Thyroid gland (tissue), 4 donors: ENCODE data around the gene MEGF6. TPM values are rescaled to one million over a fixed set of nuclear protein-coding genes. Genes with fewer than 3 reads are reported as not detected.

Source experiments
- DNase-seq, 2 donors: peaks; one replicate each; pipeline ENCODE4 v3.0.0-alpha.2; 2019
- H3K27ac ChIP-seq, 3 donors: fragments of 200-600 bp; sonication (generic); 1 replicate in 2 of 3; 2 replicates in 1 of 3; pipeline ENCODE4 v1.5.1; 2016 to 2019; ENCODE audit warnings: mild to moderate bottlenecking in 1 of 3, moderate library complexity in 1 of 3
- H3K27me3 ChIP-seq: fragments of 200-600 bp; sonication (generic); one replicate; pipeline ENCODE4 v1.5.1; 2019
- H3K36me3 ChIP-seq, 2 donors: fragments of 200-600 bp; sonication (generic); one replicate each; pipeline ENCODE4 v1.5.1; 2016 to 2019
- H3K4me1 ChIP-seq, 2 donors: fragments of 200-600 bp; sonication (generic); one replicate each; pipeline ENCODE4 v1.5.1; 2017 to 2019
- H3K4me3 ChIP-seq, 3 donors: fragments of 200-600 bp; sonication (generic); replicated peaks in 1 of 3; 1 replicate in 2 of 3; 2 replicates in 1 of 3; pipeline ENCODE4 v1.5.1; 2016; ENCODE audit warnings: mild to moderate bottlenecking in 1 of 3
- H3K9me3 ChIP-seq: fragments of 200-600 bp; sonication (generic); one replicate; pipeline ENCODE4 v1.5.1; 2017
- CTCF ChIP-seq, 6 experiments: fragments of 200-600 bp in 3 of 6; fragments of 450-650 bp in 3 of 6; sonication (generic) in 3 of 6; IDR thresholded peaks; one replicate each; pipeline ENCODE4 v1.5.1; 2016 to 2019; ENCODE audit warnings: antibody characterized with exemption in 6 of 6, mild to moderate bottlenecking in 2 of 6, inconsistent platforms in 1 of 6, moderate library complexity in 1 of 6
- POLR2A ChIP-seq, 2 donors: fragments of 450-650 bp; IDR thresholded peaks; one replicate each; pipeline ENCODE4 v1.6.1; 2017; ENCODE audit warnings: antibody characterized with exemption in 2 of 2, mild to moderate bottlenecking in 2 of 2, moderate library complexity in 1 of 2
- WGBS, 2 donors: methylation state at CpG; one replicate each; pipeline ENCODE4 v1.1.5; 2017; 5-methylcytosine and 5-hydroxymethylcytosine counted together
- intact Hi-C: fragments of 100-400 bp; cut with DNase I; formaldehyde crosslinking; loops from one replicate; pipeline ENCODE4 v1.15.1; 2023
- total RNA-seq, 4 donors: library from RNA; depleted of rRNA; stranded (reverse); fragments of >200 nt; gene quantifications; one replicate each; pipeline ENCODE4 v1.2.3, GENCODE V29; 2016

Gene MEGF6
- total RNA-seq, 4 donors from 2014 or later: 9.4 to 25.8 (median 21.8) TPM

- Histone ChIP-seq H3K4me3 (no peak overlapping the region), H3K27me3 (no peaks in the 10 kb centered on the region), H3K4me1 (peaks cover 18 to 23% of the 10 kb centered on the region in 2 donors), H3K36me3 (no peaks in the 10 kb centered on the region), H3K27ac (no peak overlapping the region), H3K9me3 (no peaks in the 10 kb centered on the region)
- 86 to 92% methylated on average over 9 to 10 of the region's 10 CpGs for WGBS, 2 donors
- intact Hi-C loops: no loop called here
- DNase-seq: no peak
- TF ChIP-seq POLR2A (IDR thresholded peaks at IDR 0.05) (no peak), CTCF (IDR thresholded peaks at IDR 0.05) (no peak)
Observed at GRCh38 chr1:3600354-3600753, 11.0 kb downstream of the MEGF6 start.

- 87 to 92% methylated on average over 3 to 13 of the region's 15 CpGs for WGBS, 2 donors
- DNase-seq: no peak
- TF ChIP-seq POLR2A (IDR thresholded peaks at IDR 0.05): no peak
- no peak for TF ChIP-seq CTCF (IDR thresholded peaks at IDR 0.05)
- Histone ChIP-seq H3K9me3 (no peaks in the 10 kb centered on the region), H3K27me3 (no peaks in the 10 kb centered on the region), H3K36me3 (no peaks in the 10 kb centered on the region), H3K4me1 (peaks cover 18 to 23% of the 10 kb centered on the region in 2 donors), H3K4me3 (no peak overlapping the region), H3K27ac (no peak overlapping the region)
- intact Hi-C loops: no loop called here
Observed at GRCh38 chr1:3599816-3600215, 11.5 kb downstream of the MEGF6 start.

- H3K4me3 ChIP-seq: no peak overlapping the region
- H3K4me1 ChIP-seq: peaks cover 18 to 23% of the 10 kb centered on the region in 2 donors
- no peaks in the 10 kb centered on the region for H3K36me3 ChIP-seq
- no peak for DNase-seq
- no peak overlapping the region for H3K27ac ChIP-seq
- TF ChIP-seq POLR2A (IDR thresholded peaks at IDR 0.05) (no peak), CTCF (IDR thresholded peaks at IDR 0.05) (no peak)
- intact Hi-C loops: no loop called here
- H3K9me3 ChIP-seq: no peaks in the 10 kb centered on the region
- WGBS, 2 donors: 88% methylated on average over 13 of the region's 16 CpGs; no CpG with 5 or more reads in 1 of the 2 donors
- no peaks in the 10 kb centered on the region for H3K27me3 ChIP-seq
Observed at GRCh38 chr1:3599286-3599811, 12.0 kb downstream of the MEGF6 start.

- WGBS, 2 donors: 13 to 34% methylated on average over 6 to 9 of the region's 30 CpGs
- no peaks in the 10 kb centered on the region for H3K27me3 ChIP-seq
- peaks cover 18 to 23% of the 10 kb centered on the region in 2 donors for H3K4me1 ChIP-seq
- peak overlapping the region in 1 of 3 donors; percentile 1 for H3K4me3 ChIP-seq
- no peak for TF ChIP-seq CTCF (IDR thresholded peaks at IDR 0.05)
- TF ChIP-seq POLR2A (IDR thresholded peaks at IDR 0.05): no peak
- no peaks in the 10 kb centered on the region for H3K36me3 ChIP-seq
- no peak overlapping the region for H3K27ac ChIP-seq
- peak in 1 of 2 donors; percentile 26 for DNase-seq
- no peaks in the 10 kb centered on the region for H3K9me3 ChIP-seq
- intact Hi-C loops: no loop called here
Observed at GRCh38 chr1:3598522-3599285, 12.6 kb downstream of the MEGF6 start.

- intact Hi-C loops: no loop called here
- peak; percentile 70 to 76 for DNase-seq
- Histone ChIP-seq H3K4me3 (peak overlapping the region in 1 of 3 donors; percentile 1), H3K27me3 (no peaks in the 10 kb centered on the region), H3K9me3 (no peaks in the 10 kb centered on the region), H3K4me1 (peaks cover 18 to 23% of the 10 kb centered on the region in 2 donors), H3K27ac (no peak overlapping the region), H3K36me3 (no peaks in the 10 kb centered on the region)
- TF ChIP-seq CTCF (IDR thresholded peaks at IDR 0.05): no peak
- TF ChIP-seq POLR2A (IDR thresholded peaks at IDR 0.05): no peak
- 2 to 25% methylated on average over 4 to 26 of the region's 26 CpGs for WGBS, 2 donors
Observed at GRCh38 chr1:3598051-3598491, 13.2 kb downstream of the MEGF6 start.
